Renal cortex interstitium (tissue), 11 donors: Measurements from ENCODE around the gene TLK1. TPM values are rescaled to one million over a fixed set of nuclear protein-coding genes. Genes with fewer than 3 reads are reported as not detected.

ENCODE experiments used
- DNase-seq, 11 donors: peaks; one replicate each; pipeline ENCODE4 v3.0.0-alpha.2; 2013; ENCODE audit warnings: low read depth in 9 of 11, low spot score in 4 of 11; ENCODE audit errors: extremely low read depth in 1 of 11
- polyA plus RNA-seq, 3 donors: library from polyadenylated mRNA; unstranded; fragments of 120-200 nt; gene quantifications; one replicate each; pipeline ENCODE4 v1.2.1, GENCODE V29; 2013; ENCODE audit not compliant: insufficient read length in 3 of 3

TLK1 gene
- polyA plus RNA-seq, 3 donors, result 49.8 to 61.4 (median 51.3) TPM

DNA sequence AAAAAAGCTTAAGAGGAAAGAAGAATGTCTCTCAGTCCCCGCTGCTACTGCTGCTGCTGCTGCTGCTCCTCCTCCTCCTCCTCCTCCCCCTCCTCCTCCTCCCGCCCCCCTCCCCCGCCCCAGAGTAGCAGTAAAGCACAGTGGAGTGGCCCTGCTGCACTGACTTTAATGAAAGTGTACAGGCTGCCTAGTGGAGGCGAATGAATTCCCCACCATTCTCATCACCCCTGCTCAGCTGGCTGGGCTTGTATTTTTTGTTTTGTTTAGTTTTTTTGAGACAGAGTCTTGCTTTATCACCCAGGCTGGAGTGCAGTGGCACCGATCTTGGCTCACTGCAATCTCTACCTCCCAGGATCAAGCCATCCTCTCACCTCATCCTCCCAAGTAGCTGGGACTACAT is 197.3 kb downstream of the TLK1 start:
- no peak for DNase-seq

DNA sequence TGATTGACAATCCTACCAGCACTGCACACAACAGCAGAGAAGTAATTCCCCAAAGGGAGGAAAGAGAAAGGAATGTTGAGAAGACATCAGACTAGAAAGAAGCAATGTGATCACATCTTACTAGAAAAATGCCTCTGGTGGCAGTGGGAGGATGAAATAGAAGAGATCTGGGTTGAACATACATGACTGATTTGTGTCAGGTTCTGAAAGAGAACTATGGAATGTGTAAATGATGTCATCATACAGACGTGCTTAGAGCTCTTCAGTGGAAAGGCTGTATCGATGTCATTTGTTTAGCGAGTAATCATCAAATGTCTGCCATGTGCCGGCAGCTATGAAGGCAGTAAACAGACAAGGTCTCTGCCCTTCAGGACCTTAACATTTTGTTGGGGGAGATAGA is 206.8 kb downstream of the TLK1 start:
- DNase-seq, result no peak

DNA sequence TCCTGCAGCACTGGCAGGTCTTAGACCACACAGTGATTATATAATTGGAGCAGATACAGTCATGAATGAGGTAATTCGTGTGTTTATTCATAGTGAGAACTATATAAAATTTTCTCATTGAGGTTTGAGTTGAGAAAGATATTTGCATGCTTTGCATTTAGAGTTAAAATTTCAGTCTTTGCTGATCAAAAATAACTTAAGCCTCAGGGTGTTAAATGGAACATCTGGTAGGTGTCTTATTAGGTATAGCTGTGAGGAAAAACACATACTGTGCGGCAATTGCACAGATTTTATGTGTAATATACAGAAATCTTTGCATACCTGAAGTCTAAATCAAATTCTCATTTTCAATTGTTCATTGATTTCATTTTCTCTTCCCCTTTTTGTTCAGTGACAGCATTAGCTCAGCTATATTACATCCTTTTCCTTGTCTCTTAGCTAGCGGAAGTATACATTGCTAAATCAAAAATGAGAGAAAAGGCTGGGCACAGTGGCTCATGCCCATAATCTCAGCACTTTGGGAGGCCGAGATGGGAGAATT is 210.4 kb downstream of the TLK1 start:
- DNase-seq, result no peak

DNA sequence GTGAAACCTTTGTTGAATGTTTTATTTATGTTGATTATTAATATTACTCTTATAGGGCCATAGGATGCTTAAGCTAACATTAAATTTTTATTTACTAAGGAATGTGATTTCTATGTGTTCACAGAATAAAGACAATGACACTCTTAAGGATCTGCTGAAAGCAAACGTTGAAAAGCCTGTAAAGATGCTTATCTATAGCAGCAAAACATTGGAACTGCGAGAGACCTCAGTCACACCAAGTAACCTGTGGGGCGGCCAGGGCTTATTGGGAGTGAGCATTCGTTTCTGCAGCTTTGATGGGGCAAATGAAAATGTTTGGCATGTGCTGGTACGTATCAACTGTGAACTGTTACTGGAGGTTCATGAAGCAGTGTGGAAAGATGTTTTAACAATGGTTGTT is 211.3 kb downstream of the TLK1 start:
- no peak for DNase-seq

DNA sequence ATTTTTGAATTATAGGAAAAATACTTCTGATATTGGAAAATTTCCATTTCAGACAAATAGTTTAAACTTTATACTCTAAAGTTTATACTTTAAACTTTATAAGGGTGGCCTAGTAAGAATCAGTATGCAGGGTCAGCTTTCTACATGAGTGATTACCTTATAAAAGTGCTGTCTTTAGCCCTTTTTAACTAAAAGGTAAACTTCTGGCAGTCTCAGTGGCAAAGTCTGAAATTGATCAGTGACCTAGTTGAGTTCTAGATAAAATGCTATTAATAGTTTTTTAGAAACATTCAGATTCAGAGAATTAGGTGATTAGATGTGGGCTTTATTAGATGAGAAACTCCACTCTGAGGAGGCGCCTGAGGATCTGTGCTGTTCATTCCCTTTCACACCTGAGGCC is 216.1 kb downstream of the TLK1 start:
- DNase-seq, result no peak

DNA sequence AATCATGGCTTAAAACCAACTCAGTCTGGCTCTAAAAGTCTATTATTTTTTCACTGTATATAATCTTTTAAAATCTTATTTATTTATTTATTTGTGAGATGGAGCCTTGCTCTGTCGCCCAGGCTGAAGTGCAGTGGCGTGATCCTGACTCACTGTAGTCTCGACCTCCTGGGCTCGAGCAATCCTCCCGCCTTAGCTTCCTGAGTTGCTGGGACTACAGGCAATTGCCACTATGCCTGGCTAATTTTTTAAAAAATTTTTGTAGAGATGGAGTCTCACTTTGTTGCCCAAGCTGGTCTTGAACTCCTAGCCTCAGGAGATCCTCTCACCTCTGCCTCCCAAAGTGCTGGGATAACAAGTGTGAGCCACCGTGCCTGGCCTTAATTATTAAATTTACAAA is 217.1 kb downstream of the TLK1 start:
- DNase-seq, result no peak

DNA sequence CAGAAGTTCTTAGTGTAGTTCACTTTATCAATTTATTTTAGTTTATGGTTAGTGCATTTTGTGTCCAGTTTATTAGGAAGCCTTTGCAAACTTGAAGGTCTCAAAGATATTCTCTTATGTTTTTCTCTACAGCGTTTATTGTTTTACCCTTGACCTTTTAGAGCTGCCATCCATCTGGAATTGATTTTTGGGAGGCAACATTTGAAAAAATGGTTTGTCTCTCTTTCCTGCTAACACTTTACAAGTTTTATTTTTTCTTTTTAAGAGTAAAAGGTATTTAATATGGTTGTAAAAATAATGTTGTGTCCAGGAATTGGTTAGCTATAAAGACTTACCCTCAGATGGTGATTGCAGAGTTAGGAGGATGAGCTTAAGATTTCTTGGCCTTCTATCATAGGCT is 217.7 kb downstream of the TLK1 start:
- DNase-seq, result no peak

DNA sequence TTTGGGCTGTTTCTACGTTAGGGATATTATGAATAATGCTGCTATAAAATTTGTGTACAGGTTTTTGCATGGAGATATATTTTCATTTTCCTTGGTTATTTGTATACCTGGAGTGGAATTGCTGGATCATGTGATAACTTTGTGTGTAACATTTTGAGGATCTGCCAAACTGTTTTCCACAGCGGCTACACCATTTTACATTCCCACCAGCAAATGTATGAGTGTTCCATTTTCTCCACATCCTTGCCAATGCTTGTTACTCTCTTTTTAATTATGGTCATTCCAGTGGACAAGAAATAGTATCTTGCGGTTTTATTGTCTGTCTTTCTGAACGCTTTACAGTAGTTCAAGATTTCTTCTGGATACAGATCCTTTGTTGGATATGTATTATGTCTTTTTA is 218.1 kb downstream of the TLK1 start:
- DNase-seq, result no peak

Other genes starting within 250 kb of the TLK1 start
- 10 to 100 TPM; 72.8 to 89.3 (median 83.3) TPM for gene GORASP2, start 231.6 kb downstream of the TLK1 start, polyA plus RNA-seq